Measurements from ENCODE around the gene PPARD. TPM values are rescaled to one million over a fixed set of nuclear protein-coding genes. Genes with fewer than 3 reads are reported as not detected.
"Not testable (repeated sequence)": the region's sequence is repeated elsewhere in the genome, so short reads cannot be mapped to it uniquely, and the experiment has no call there.

PPARD gene
- polyA plus RNA-seq, 1 donor from 2014 or later = 1.3 TPM

GRCh38 chr6:35305117-35305516 lies 37.2 kb upstream of the PPARD start:
- no peaks in the 10 kb centered on the region for H3K36me3 ChIP-seq (ENCODE audit: insufficient read depth, low read length)
- H3K4me2 ChIP-seq (ENCODE audit: low read length) = no peak overlapping the region
- H4K20me1 ChIP-seq (ENCODE audit: insufficient read depth) = no peaks in the 10 kb centered on the region
- H3K9me2 ChIP-seq (ENCODE audit: insufficient read depth, low read length) = no peaks in the 10 kb centered on the region
- no peak overlapping the region for H3K9ac ChIP-seq (ENCODE audit: low read length)
- H3K4me3 ChIP-seq (ENCODE audit: low read length) = no peak overlapping the region
- no peak overlapping the region for H3K27ac ChIP-seq (ENCODE audit: low read length)
- no peaks in the 10 kb centered on the region for H3F3A ChIP-seq (ENCODE audit: insufficient read depth, low read length, poor library complexity, severe bottlenecking)
- no peak for TF ChIP-seq CTCF (IDR thresholded peaks at IDR 0.05; ENCODE audit: poor library complexity, severe bottlenecking)
- TF ChIP-seq RAD21 (conservative IDR thresholded peaks at IDR 0.05) = no peak
- TF ChIP-seq REST (IDR thresholded peaks at IDR 0.05; ENCODE audit: borderline replicate concordance) = no peak
- TF ChIP-seq TAF1 (IDR thresholded peaks at IDR 0.05; ENCODE audit: low read depth) = no peak
- TF ChIP-seq SMC3 (conservative IDR thresholded peaks at IDR 0.05; ENCODE audit: poor library complexity) = no peak
- TF ChIP-seq MXI1 (conservative IDR thresholded peaks at IDR 0.05; ENCODE audit: poor library complexity, severe bottlenecking) = no peak
- TF ChIP-seq EP300 (conservative IDR thresholded peaks at IDR 0.05; ENCODE audit: poor library complexity, severe bottlenecking) = no peak
- no peak for TF ChIP-seq EZH2 (IDR thresholded peaks at IDR 0.05; ENCODE audit: borderline replicate concordance, insufficient read depth, low read length, poor library complexity, severe bottlenecking)
- no peak for TF ChIP-seq POLR2AphosphoS5 (IDR thresholded peaks at IDR 0.05)
- no peaks in the 10 kb centered on the region for H3K9me3 ChIP-seq (ENCODE audit: low read length)
- no peak overlapping the region for H2AFZ ChIP-seq (ENCODE audit: low read depth, low read length)
- no peaks in the 10 kb centered on the region for H3K27me3 ChIP-seq (ENCODE audit: insufficient read depth, low read depth, low read length)
- H3K79me2 ChIP-seq (replicated peaks; ENCODE audit: insufficient read depth, low read length) = no peaks in the 10 kb centered on the region

GRCh38 chr6:35307138-35307537 lies 35.2 kb upstream of the PPARD start:
- H3K4me2 ChIP-seq (ENCODE audit: low read length); H3K9me2 ChIP-seq (ENCODE audit: insufficient read depth, low read length); H3K27me3 ChIP-seq (ENCODE audit: insufficient read depth, low read depth, low read length); H3K9me3 ChIP-seq (ENCODE audit: low read length); H3K4me3 ChIP-seq (ENCODE audit: low read length); H2AFZ ChIP-seq (ENCODE audit: low read depth, low read length); H4K20me1 ChIP-seq (ENCODE audit: insufficient read depth); H3K27ac ChIP-seq (ENCODE audit: low read length); H3K36me3 ChIP-seq (ENCODE audit: insufficient read depth, low read length); H3F3A ChIP-seq (ENCODE audit: insufficient read depth, low read length, poor library complexity, severe bottlenecking); H3K9ac ChIP-seq (ENCODE audit: low read length); H3K79me2 ChIP-seq (replicated peaks; ENCODE audit: insufficient read depth, low read length): not testable (repeated sequence)

- H3K4me2 ChIP-seq (ENCODE audit: low read length); H3K36me3 ChIP-seq (ENCODE audit: insufficient read depth, low read length); H2AFZ ChIP-seq (ENCODE audit: low read depth, low read length); H3K27ac ChIP-seq (ENCODE audit: low read length); H3K9ac ChIP-seq (ENCODE audit: low read length); H3K9me3 ChIP-seq (ENCODE audit: low read length); H3K4me3 ChIP-seq (ENCODE audit: low read length); H4K20me1 ChIP-seq (ENCODE audit: insufficient read depth); H3K79me2 ChIP-seq (replicated peaks; ENCODE audit: insufficient read depth, low read length); H3K27me3 ChIP-seq (ENCODE audit: insufficient read depth, low read depth, low read length); H3K9me2 ChIP-seq (ENCODE audit: insufficient read depth, low read length); H3F3A ChIP-seq (ENCODE audit: insufficient read depth, low read length, poor library complexity, severe bottlenecking): not testable (repeated sequence)
Observed at GRCh38 chr6:35308543-35308942, 33.8 kb upstream of the PPARD start.

All from neural cell (in vitro differentiated cells).